ENCODE data around the gene C10orf71.

The C10orf71 gene

GRCh38 chr10:49351669-49352068, 52.7 kb downstream of the C10orf71 start:
- no peaks in the 10 kb centered on the region for H3K27me3 ChIP-seq
- H3K9me3 ChIP-seq, result no peaks in the 10 kb centered on the region
- DNase-seq, result no peak
- no peaks in the 10 kb centered on the region for H3K4me1 ChIP-seq
- H3K36me3 ChIP-seq, result no peaks in the 10 kb centered on the region
- H3K4me3 ChIP-seq (ENCODE audit: low read depth, low read length), result no peak overlapping the region
- TF ChIP-seq, protein P1, sequence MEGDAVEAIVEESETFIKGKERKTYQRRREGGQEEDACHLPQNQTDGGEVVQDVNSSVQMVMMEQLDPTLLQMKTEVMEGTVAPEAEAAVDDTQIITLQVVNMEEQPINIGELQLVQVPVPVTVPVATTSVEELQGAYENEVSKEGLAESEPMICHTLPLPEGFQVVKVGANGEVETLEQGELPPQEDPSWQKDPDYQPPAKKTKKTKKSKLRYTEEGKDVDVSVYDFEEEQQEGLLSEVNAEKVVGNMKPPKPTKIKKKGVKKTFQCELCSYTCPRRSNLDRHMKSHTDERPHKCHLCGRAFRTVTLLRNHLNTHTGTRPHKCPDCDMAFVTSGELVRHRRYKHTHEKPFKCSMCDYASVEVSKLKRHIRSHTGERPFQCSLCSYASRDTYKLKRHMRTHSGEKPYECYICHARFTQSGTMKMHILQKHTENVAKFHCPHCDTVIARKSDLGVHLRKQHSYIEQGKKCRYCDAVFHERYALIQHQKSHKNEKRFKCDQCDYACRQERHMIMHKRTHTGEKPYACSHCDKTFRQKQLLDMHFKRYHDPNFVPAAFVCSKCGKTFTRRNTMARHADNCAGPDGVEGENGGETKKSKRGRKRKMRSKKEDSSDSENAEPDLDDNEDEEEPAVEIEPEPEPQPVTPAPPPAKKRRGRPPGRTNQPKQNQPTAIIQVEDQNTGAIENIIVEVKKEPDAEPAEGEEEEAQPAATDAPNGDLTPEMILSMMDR (IDR thresholded peaks at IDR 0.05; ENCODE audit: low read depth, low read length), result no peak

GRCh38 chr10:49352323-49352722, 53.4 kb downstream of the C10orf71 start:
- no peaks in the 10 kb centered on the region for H3K36me3 ChIP-seq
- H3K27me3 ChIP-seq, result no peaks in the 10 kb centered on the region
- H3K9me3 ChIP-seq, result no peaks in the 10 kb centered on the region
- H3K4me1 ChIP-seq, result no peaks in the 10 kb centered on the region
- TF ChIP-seq, protein P1 (IDR thresholded peaks at IDR 0.05; ENCODE audit: low read depth, low read length), result no peak
- H3K4me3 ChIP-seq (ENCODE audit: low read depth, low read length), result no peak overlapping the region
- DNase-seq, result no peak

- no peaks in the 10 kb centered on the region for H3K9me3 ChIP-seq
- H3K4me1 ChIP-seq, result no peaks in the 10 kb centered on the region
- no peak overlapping the region for H3K4me3 ChIP-seq (ENCODE audit: low read depth, low read length)
- H3K27me3 ChIP-seq, result no peaks in the 10 kb centered on the region
- TF ChIP-seq, protein P1 (IDR thresholded peaks at IDR 0.05; ENCODE audit: low read depth, low read length), result no peak
- DNase-seq, result no peak
- no peaks in the 10 kb centered on the region for H3K36me3 ChIP-seq
These were observed 54.3 kb downstream of the C10orf71 start for GRCh38 chr10:49353026-49353894.

DNA sequence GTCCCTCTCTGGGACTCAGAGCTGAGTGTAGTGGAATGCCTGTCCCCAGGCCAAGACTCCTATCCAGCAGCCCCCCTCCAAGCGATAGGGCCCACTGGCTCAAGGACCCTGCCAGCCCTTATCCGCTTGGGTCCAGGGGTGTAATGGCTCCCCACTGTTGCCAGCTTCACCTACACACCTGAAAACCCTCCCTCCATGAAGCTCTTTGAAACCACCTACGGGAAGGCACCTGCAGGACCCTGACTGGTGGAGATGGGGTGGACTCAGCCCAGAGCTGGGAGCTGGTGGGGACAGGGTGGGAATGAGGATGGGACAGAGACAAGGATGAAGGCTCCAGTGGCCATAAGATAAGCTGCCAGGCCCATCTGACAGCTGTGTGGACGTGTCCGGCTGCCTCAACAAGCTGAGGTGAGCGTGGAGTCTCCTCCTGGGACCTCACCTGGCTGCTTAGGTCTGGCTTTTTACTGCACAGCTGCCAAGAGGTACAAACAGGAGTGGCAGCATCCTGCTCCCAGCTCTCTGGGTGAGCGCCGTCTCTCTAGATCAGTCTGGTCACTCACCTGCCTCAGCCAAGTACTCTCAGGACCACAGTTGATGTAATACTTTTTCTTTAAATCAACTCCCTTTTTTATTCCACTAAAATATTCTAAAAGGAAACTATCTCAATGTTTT, 55.1 kb downstream of the C10orf71 start:
- TF ChIP-seq, protein P1 (IDR thresholded peaks at IDR 0.05; ENCODE audit: low read depth, low read length), result no peak
- Histone ChIP-seq H3K27me3 (no peaks in the 10 kb centered on the region), H3K4me1 (no peaks in the 10 kb centered on the region), H3K36me3 (no peaks in the 10 kb centered on the region), H3K9me3 (no peaks in the 10 kb centered on the region), H3K4me3 (ENCODE audit: low read depth, low read length) (no peak overlapping the region)
- DNase-seq, result no peak

DNA sequence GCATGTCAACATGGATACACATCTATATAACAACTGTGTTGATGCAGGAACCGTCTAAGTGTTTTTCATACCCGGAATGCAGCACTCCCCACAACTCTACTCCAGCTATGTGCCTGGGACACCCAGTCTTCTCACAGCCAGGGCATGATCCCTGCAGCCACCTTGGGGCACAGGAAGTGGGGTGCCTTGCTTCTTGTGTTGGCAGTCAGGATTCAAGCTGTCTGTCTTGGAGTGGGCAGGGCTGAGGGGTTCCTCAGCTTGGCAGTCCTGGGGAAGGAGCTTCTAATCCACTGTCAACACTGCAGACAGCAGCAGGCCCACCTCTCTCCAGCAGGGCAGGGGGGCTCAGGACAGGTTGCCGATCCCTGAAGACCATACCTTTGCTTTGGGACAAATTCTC, 55.6 kb downstream of the C10orf71 start:
- Histone ChIP-seq H3K9me3 (no peaks in the 10 kb centered on the region), H3K4me3 (ENCODE audit: low read depth, low read length) (no peak overlapping the region), H3K4me1 (no peaks in the 10 kb centered on the region), H3K36me3 (no peaks in the 10 kb centered on the region), H3K27me3 (no peaks in the 10 kb centered on the region)
- DNase-seq, result no peak
- TF ChIP-seq, protein P1 (IDR thresholded peaks at IDR 0.05; ENCODE audit: low read depth, low read length), result no peak

DNA sequence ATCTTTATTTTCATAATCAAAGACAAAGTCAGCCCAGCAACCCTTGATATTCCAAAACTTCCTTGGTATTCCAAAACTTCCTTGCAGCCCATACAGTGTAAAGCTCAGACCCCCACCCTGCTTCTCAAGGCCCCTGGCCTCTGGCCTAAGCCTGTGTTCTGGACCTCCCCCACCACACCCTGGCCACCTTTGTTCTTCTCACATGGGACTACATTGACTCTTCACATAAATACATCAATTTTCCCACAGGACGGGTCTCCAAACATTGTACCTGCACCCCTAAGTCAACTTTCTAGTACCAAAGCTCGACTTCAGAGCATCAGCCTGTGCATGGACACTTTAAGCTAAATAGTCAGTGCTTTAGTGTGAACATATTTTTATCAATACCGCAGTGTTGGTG, 56.3 kb downstream of the C10orf71 start:
- TF ChIP-seq, protein P1 (IDR thresholded peaks at IDR 0.05; ENCODE audit: low read depth, low read length), result no peak
- no peak for DNase-seq
- no peaks in the 10 kb centered on the region for H3K27me3 ChIP-seq
- H3K36me3 ChIP-seq, result no peaks in the 10 kb centered on the region
- peaks cover 3% of the 10 kb centered on the region for H3K4me1 ChIP-seq
- no peak overlapping the region for H3K4me3 ChIP-seq (ENCODE audit: low read depth, low read length)
- H3K9me3 ChIP-seq, result no peaks in the 10 kb centered on the region

Measured in BE2C (cell line).